ENCODE measurements around the gene TYW3.
"Not testable (repeated sequence)": the region's sequence is repeated elsewhere in the genome, so short reads cannot be mapped to it uniquely, and the experiment has no call there.

Gene TYW3

DNA sequence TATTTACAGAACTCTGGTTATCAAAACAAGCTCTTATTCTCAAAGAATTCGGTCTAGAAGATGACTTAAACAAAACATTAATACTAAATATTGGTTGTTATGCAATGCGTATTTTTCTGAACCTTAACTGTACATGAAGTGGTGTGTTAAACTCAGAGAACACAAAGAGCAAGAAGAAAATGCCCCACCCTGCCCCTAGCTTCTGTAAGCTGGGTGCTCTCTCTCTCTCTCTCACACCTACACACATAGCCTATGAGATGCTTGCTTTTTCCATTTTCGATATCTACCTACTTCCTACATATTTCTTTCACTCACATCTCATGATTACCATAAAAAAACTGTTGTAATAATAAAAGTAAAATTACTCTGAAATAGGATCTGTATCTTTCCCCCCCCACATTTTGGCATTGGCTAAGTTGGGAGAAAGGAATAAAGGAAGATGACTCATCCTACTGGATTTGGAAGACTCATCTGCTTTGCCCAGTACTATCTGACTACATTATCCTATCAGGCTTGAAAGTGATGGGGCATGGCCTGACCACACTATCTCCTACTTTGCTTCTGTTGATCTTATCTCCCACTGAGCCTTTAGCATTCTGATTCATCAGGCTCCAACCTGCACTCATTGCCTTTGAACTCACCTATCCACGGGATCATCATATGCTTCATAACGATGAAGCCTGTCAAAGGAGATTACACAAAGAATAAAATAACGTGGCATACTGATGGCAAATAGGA lies 3.0 kb upstream of the TYW3 start:
- Histone ChIP-seq H3K79me2 (ENCODE audit: insufficient read depth, low read length) (peaks cover 17% of the 10 kb centered on the region), H3K4me3 (ENCODE audit: low read depth in 1 of 2, low read length in 2 of 2) (no peak overlapping the region), H2AFZ (ENCODE audit: low read depth, low read length) (no peak overlapping the region), H4K20me1 (ENCODE audit: insufficient read depth, low read length) (no peaks in the 10 kb centered on the region), H3K27ac (ENCODE audit: low read length) (no peak overlapping the region), H3K9me3 (ENCODE audit: insufficient read depth, low read length, severe bottlenecking) (peaks cover 5% of the 10 kb centered on the region), H3K27me3 (ENCODE audit: insufficient read depth, low read length, poor library complexity) (no peaks in the 10 kb centered on the region), H3K4me2 (ENCODE audit: insufficient read depth, low read length) (no peak overlapping the region), H3K36me3 (ENCODE audit: insufficient read depth, low read length) (no peaks in the 10 kb centered on the region), H3K4me1 (ENCODE audit: insufficient read depth, low read length) (peaks cover 22% of the 10 kb centered on the region), H3K9ac (ENCODE audit: low read depth, low read length) (no peak overlapping the region)
- ATAC-seq (ENCODE audit: insufficient read depth, low read depth) (no peak), DNase-seq (no peak)
- TF ChIP-seq, protein P1, sequence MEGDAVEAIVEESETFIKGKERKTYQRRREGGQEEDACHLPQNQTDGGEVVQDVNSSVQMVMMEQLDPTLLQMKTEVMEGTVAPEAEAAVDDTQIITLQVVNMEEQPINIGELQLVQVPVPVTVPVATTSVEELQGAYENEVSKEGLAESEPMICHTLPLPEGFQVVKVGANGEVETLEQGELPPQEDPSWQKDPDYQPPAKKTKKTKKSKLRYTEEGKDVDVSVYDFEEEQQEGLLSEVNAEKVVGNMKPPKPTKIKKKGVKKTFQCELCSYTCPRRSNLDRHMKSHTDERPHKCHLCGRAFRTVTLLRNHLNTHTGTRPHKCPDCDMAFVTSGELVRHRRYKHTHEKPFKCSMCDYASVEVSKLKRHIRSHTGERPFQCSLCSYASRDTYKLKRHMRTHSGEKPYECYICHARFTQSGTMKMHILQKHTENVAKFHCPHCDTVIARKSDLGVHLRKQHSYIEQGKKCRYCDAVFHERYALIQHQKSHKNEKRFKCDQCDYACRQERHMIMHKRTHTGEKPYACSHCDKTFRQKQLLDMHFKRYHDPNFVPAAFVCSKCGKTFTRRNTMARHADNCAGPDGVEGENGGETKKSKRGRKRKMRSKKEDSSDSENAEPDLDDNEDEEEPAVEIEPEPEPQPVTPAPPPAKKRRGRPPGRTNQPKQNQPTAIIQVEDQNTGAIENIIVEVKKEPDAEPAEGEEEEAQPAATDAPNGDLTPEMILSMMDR (IDR thresholded peaks at IDR 0.05; ENCODE audit: borderline replicate concordance, extremely low read depth, low read length, poor library complexity, severe bottlenecking) = no peak
- no peak for TF ChIP-seq EZH2 (IDR thresholded peaks at IDR 0.05; ENCODE audit: borderline replicate concordance, low read depth, low read length, severe bottlenecking)

DNA sequence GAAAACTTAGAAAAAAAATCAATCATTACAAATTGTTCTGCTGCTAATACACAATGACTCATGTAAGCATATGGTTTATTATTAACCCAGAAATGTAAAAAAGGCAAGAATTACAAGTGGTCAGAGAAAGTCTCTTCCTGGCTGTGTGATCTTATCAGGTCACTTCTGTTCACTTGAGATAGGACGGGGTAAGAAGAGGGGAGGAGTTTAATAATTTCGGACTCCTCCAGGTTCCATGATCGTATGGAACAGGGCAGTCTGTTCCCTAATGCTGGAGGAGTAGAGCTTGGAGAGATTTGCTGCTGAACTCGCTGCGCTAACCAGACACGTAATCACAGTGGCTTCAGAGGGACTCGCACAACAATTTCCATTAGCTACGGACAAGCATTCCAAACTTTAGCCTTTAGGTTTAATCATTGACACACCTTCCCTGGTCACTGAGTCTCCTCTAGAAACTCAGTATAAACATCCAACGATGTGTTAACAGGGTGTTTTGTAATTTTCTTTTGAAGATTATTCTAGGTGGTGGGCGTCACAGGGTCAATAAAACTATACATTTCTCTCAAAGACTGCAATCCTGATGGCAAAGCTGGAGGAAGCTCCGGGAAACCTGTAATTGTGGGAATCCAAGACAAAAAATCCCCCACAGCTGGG lies 1.4 kb upstream of the TYW3 start:
- TF ChIP-seq EZH2 (IDR thresholded peaks at IDR 0.05; ENCODE audit: borderline replicate concordance, low read depth, low read length, severe bottlenecking) = no peak
- TF ChIP-seq, protein P1 (IDR thresholded peaks at IDR 0.05; ENCODE audit: borderline replicate concordance, extremely low read depth, low read length, poor library complexity, severe bottlenecking) = no peak
- H3K4me2 ChIP-seq (ENCODE audit: insufficient read depth, low read length) = peak overlapping the region; percentile 82
- H3K79me2 ChIP-seq (ENCODE audit: insufficient read depth, low read length) = peaks cover 27% of the 10 kb centered on the region
- peaks cover under 1% of the 10 kb centered on the region; the same call in 1 of the 2 replicates for H3K36me3 ChIP-seq (ENCODE audit: insufficient read depth, low read length)
- H3K4me3 ChIP-seq (ENCODE audit: low read depth in 1 of 2, low read length in 2 of 2) = peak overlapping the region in 1 of 2 experiments; percentile 68; a peak in 2 of 4 replicates
- no peak overlapping the region for H2AFZ ChIP-seq (ENCODE audit: low read depth, low read length)
- H3K27ac ChIP-seq (ENCODE audit: low read length) = no peak overlapping the region
- no peak for ATAC-seq (ENCODE audit: insufficient read depth, low read depth)
- no peak for DNase-seq
- H3K4me1 ChIP-seq (ENCODE audit: insufficient read depth, low read length) = peaks cover 29% of the 10 kb centered on the region
- peak overlapping the region; percentile 68; the same call in 1 of the 2 replicates for H3K9ac ChIP-seq (ENCODE audit: low read depth, low read length)
- no peaks in the 10 kb centered on the region for H3K9me3 ChIP-seq (ENCODE audit: insufficient read depth, low read length, severe bottlenecking)
- H3K27me3 ChIP-seq (ENCODE audit: insufficient read depth, low read length, poor library complexity) = no peaks in the 10 kb centered on the region
- H4K20me1 ChIP-seq (ENCODE audit: insufficient read depth, low read length) = no peaks in the 10 kb centered on the region

DNA sequence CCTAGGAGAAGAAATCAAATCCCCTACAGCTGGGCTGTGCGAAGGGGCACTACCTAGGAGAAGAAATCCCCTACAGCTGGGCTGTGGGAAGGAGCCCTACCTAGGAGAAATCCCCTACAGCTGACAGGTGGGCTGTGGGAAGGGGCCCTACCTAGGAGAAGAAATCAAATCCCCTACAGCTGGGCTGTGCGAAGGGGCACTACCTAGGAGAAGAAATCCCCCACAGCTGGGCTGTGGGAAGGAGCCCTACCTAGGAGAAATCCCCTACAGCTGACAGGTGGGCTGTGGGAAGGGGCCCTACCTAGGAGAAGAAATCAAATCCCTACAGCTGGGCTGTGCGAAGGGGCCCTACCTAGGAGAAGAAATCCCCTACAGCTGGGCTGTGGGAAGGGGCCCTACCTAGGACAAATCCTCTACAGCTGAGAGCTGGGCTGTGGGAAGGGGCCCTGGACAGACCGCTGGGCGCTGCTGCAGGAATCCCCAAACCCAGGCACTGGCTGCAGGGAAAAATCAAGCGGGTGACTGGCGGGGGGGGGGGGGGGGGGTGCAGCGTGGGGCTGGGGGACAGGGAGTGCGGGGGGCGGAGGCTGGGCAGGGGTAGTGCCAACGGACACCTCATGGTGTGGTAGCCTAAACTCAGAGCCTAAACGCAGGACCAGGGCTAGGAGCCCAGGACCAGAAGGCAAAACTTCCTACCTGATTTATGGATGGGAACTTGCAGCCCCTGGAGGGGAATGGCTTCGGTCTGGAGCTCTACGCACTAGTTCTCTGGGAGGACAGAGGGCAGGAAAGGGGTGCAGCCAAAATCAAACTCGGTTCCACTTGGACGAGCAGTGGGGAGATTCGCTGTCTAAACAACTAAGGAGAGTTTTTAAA lies 643 bp upstream of the TYW3 start:
- Histone ChIP-seq H3K79me2 (ENCODE audit: insufficient read depth, low read length) (peaks cover 27% of the 10 kb centered on the region), H3K27ac (ENCODE audit: low read length) (peak overlapping the region; percentile 85), H3K4me3 (ENCODE audit: low read depth in 1 of 2, low read length in 2 of 2) (peak overlapping the region; percentile 67 to 68), H3K4me1 (ENCODE audit: insufficient read depth, low read length) (peaks cover 29% of the 10 kb centered on the region), H3K9ac (ENCODE audit: low read depth, low read length) (peak overlapping the region; percentile 68), H3K4me2 (ENCODE audit: insufficient read depth, low read length) (peak overlapping the region; percentile 82), H2AFZ (ENCODE audit: low read depth, low read length) (peak overlapping the region; percentile 92)
- not testable (repeated sequence) for H4K20me1 ChIP-seq (ENCODE audit: insufficient read depth, low read length); H3K27me3 ChIP-seq (ENCODE audit: insufficient read depth, low read length, poor library complexity); H3K9me3 ChIP-seq (ENCODE audit: insufficient read depth, low read length, severe bottlenecking); H3K36me3 ChIP-seq (ENCODE audit: insufficient read depth, low read length)
- ATAC-seq (ENCODE audit: insufficient read depth, low read depth) = peak; percentile 25
- DNase-seq = peak; percentile 59
